Measurements from ENCODE around the gene FHAD1.
A peak's percentile ranks its signal among the peaks of the same experiment; 100 is the strongest.

Gene FHAD1

GRCh38 chr1:15344380-15344779 lies 97.4 kb downstream of the FHAD1 start:
- no peak for DNase-seq (ENCODE audit: low read depth in 4 of 4, low spot score in 1 of 4)

GRCh38 chr1:15344800-15345704 lies 98.0 kb downstream of the FHAD1 start:
- DNase-seq (ENCODE audit: low read depth in 4 of 4, low spot score in 1 of 4): no peak

- DNase-seq (ENCODE audit: low read depth in 4 of 4, low spot score in 1 of 4): peak in 2 of 4 experiments; percentile 14 to 23
These were observed 98.8 kb downstream of the FHAD1 start for GRCh38 chr1:15345705-15346345.

GRCh38 chr1:15346346-15347030 lies 99.5 kb downstream of the FHAD1 start:
- no peak for DNase-seq (ENCODE audit: low read depth in 4 of 4, low spot score in 1 of 4)

- DNase-seq (ENCODE audit: low read depth in 4 of 4, low spot score in 1 of 4): no peak
These were observed 100.2 kb downstream of the FHAD1 start for GRCh38 chr1:15347182-15347581.

- DNase-seq (ENCODE audit: low read depth in 4 of 4, low spot score in 1 of 4): no peak
These were observed 101.6 kb downstream of the FHAD1 start for GRCh38 chr1:15348648-15349047.

- DNase-seq (ENCODE audit: low read depth in 4 of 4, low spot score in 1 of 4): no peak
These were observed 102.1 kb downstream of the FHAD1 start for GRCh38 chr1:15349133-15349532.

- no peak for DNase-seq (ENCODE audit: low read depth in 4 of 4, low spot score in 1 of 4)
These were observed 103.1 kb downstream of the FHAD1 start for GRCh38 chr1:15350151-15350550.

- DNase-seq (ENCODE audit: low read depth in 4 of 4, low spot score in 1 of 4): no peak
These were observed 103.7 kb downstream of the FHAD1 start for GRCh38 chr1:15350551-15351200.

- DNase-seq (ENCODE audit: low read depth in 4 of 4, low spot score in 1 of 4): no peak
These were observed 104.3 kb downstream of the FHAD1 start for GRCh38 chr1:15351310-15351709.

- DNase-seq (ENCODE audit: low read depth in 4 of 4, low spot score in 1 of 4): peak in 3 of 4 experiments; percentile 2 to 30 (median 7)
These were observed 105.3 kb downstream of the FHAD1 start for GRCh38 chr1:15352128-15352957.

GRCh38 chr1:15353839-15354579 lies 107.0 kb downstream of the FHAD1 start:
- no peak for DNase-seq (ENCODE audit: low read depth in 4 of 4, low spot score in 1 of 4)

GRCh38 chr1:15354580-15354965 lies 107.5 kb downstream of the FHAD1 start:
- DNase-seq (ENCODE audit: low read depth in 4 of 4, low spot score in 1 of 4): no peak

- DNase-seq (ENCODE audit: low read depth in 4 of 4, low spot score in 1 of 4): no peak
These were observed 109.1 kb downstream of the FHAD1 start for GRCh38 chr1:15355968-15356625.

GRCh38 chr1:15357612-15358207 lies 110.7 kb downstream of the FHAD1 start:
- no peak for DNase-seq (ENCODE audit: low read depth in 4 of 4, low spot score in 1 of 4)

GRCh38 chr1:15358565-15359133 lies 111.6 kb downstream of the FHAD1 start:
- no peak for DNase-seq (ENCODE audit: low read depth in 4 of 4, low spot score in 1 of 4)

GRCh38 chr1:15360700-15361099 lies 113.7 kb downstream of the FHAD1 start:
- no peak for DNase-seq (ENCODE audit: low read depth in 4 of 4, low spot score in 1 of 4)

GRCh38 chr1:15362096-15362736 lies 115.2 kb downstream of the FHAD1 start:
- DNase-seq (ENCODE audit: low read depth in 4 of 4, low spot score in 1 of 4): no peak
